DOHH2 (cell line): Measurements from ENCODE around the gene INO80.

ENCODE experiments used
- H3F3A ChIP-seq: fragments of 200-600 bp; sonication (generic), shearing (Covaris generic); 2 replicates; pipeline ENCODE4 v1.6.0; 2016; ENCODE audit warnings: antibody characterized with exemption, mild to moderate bottlenecking; ENCODE audit not compliant: control insufficient read depth, insufficient read depth
- H3K27ac ChIP-seq: fragments of 200-600 bp; sonication (generic); 2 replicates; pipeline ENCODE4 v1.5.1; 2014; ENCODE audit warnings: low read depth, mild to moderate bottlenecking, low read length, moderate library complexity
- H3K27me3 ChIP-seq: fragments of 200-600 bp; sonication (generic); 2 replicates; pipeline ENCODE4 v1.6.1; 2014; ENCODE audit warnings: mild to moderate bottlenecking, low read length, mixed read lengths; ENCODE audit not compliant: control insufficient read depth
- H3K36me3 ChIP-seq: fragments of 200-600 bp; sonication (generic); 2 replicates; pipeline ENCODE4 v1.6.1; 2014; ENCODE audit warnings: mild to moderate bottlenecking, low read length, moderate library complexity, mixed read lengths; ENCODE audit not compliant: control insufficient read depth
- H3K4me1 ChIP-seq: fragments of 200-600 bp; sonication (generic); 2 replicates; pipeline ENCODE4 v1.6.1; 2014; ENCODE audit warnings: mild to moderate bottlenecking, low read length, mixed read lengths; ENCODE audit not compliant: control insufficient read depth
- H3K4me2 ChIP-seq: fragments of 200-600 bp; sonication (generic); 2 replicates; pipeline ENCODE4 v1.6.0; 2014; ENCODE audit warnings: mild to moderate bottlenecking, low read length, moderate library complexity
- H3K4me3 ChIP-seq: fragments of 200-600 bp; sonication (generic); 2 replicates; pipeline ENCODE4 v1.5.1; 2014; ENCODE audit warnings: mild to moderate bottlenecking, low read length, mixed read lengths
- H3K79me2 ChIP-seq: fragments of 200-600 bp; sonication (generic); 2 replicates; pipeline ENCODE4 v1.6.1; 2014; ENCODE audit warnings: mild to moderate bottlenecking, low read length, mixed read lengths; ENCODE audit not compliant: control insufficient read depth
- H3K9me2 ChIP-seq: fragments of 200-600 bp; sonication (generic); replicated peaks from 2 replicates; pipeline ENCODE4 v1.6.1; 2014; ENCODE audit warnings: mild to moderate bottlenecking, low read length, mixed read lengths; ENCODE audit not compliant: control insufficient read depth
- H3K9me3 ChIP-seq: fragments of 200-600 bp; sonication (generic); 2 replicates; pipeline ENCODE4 v1.6.1; 2014; ENCODE audit warnings: antibody characterized with exemption, low read length, mixed read lengths; ENCODE audit not compliant: control insufficient read depth, insufficient read depth
- H4K20me1 ChIP-seq: fragments of 200-600 bp; sonication (generic); 2 replicates; pipeline ENCODE4 v1.6.0; 2014; ENCODE audit warnings: low read depth, mild to moderate bottlenecking, antibody characterized with exemption, low read length, moderate library complexity; ENCODE audit not compliant: control insufficient read depth, insufficient read depth
- CTCF ChIP-seq: fragments of 200-600 bp; sonication (generic); IDR thresholded peaks from one replicate; pipeline ENCODE4 v1.5.1; 2014; ENCODE audit warnings: antibody characterized with exemption, mild to moderate bottlenecking, low read depth, low read length; ENCODE audit not compliant: poor library complexity, severe bottlenecking
- EZH2phosphoT487 ChIP-seq: fragments of 200-600 bp; sonication (generic); IDR thresholded peaks from 2 replicates; pipeline ENCODE4 v1.6.1; 2017; ENCODE audit warnings: borderline replicate concordance, mild to moderate bottlenecking, antibody characterized with exemption, low read length, moderate library complexity, mixed read lengths

INO80 gene

GRCh38 chr15:40999190-40999589 lies 116.9 kb downstream of the INO80 start:
- no peaks in the 10 kb centered on the region for H3K4me1 ChIP-seq
- no peak overlapping the region for H3K4me3 ChIP-seq
- H3K27me3 ChIP-seq, result no peaks in the 10 kb centered on the region
- TF ChIP-seq CTCF (no peak), EZH2phosphoT487 (no peak)
- peaks cover 51% of the 10 kb centered on the region for H3K36me3 ChIP-seq
- H3K9me2 ChIP-seq, result no peaks in the 10 kb centered on the region
- H3K79me2 ChIP-seq, result no peaks in the 10 kb centered on the region
- H4K20me1 ChIP-seq, result no peaks in the 10 kb centered on the region
- H3F3A ChIP-seq, result no peaks in the 10 kb centered on the region
- H3K4me2 ChIP-seq, result no peak overlapping the region
- H3K27ac ChIP-seq, result no peak overlapping the region
- H3K9me3 ChIP-seq, result no peaks in the 10 kb centered on the region

GRCh38 chr15:40995656-40996055 lies 120.4 kb downstream of the INO80 start:
- Histone ChIP-seq H3K27me3 (no peaks in the 10 kb centered on the region), H3K27ac (no peak overlapping the region), H3K9me2 (no peaks in the 10 kb centered on the region), H4K20me1 (no peaks in the 10 kb centered on the region), H3K4me2 (no peak overlapping the region), H3K4me3 (no peak overlapping the region), H3F3A (no peaks in the 10 kb centered on the region), H3K79me2 (no peaks in the 10 kb centered on the region), H3K36me3 (peaks cover 43% of the 10 kb centered on the region), H3K9me3 (no peaks in the 10 kb centered on the region), H3K4me1 (no peaks in the 10 kb centered on the region)
- TF ChIP-seq EZH2phosphoT487 (no peak), CTCF (no peak)

GRCh38 chr15:40992825-40993224 lies 123.3 kb downstream of the INO80 start:
- no peaks in the 10 kb centered on the region for H3K4me1 ChIP-seq
- no peaks in the 10 kb centered on the region for H3K79me2 ChIP-seq
- H3K27ac ChIP-seq, result no peak overlapping the region
- H3K36me3 ChIP-seq, result peaks cover 47% of the 10 kb centered on the region
- H3K9me2 ChIP-seq, result no peaks in the 10 kb centered on the region
- no peak overlapping the region for H3K4me2 ChIP-seq
- H3K4me3 ChIP-seq, result no peak overlapping the region
- H3K27me3 ChIP-seq, result no peaks in the 10 kb centered on the region
- no peaks in the 10 kb centered on the region for H3K9me3 ChIP-seq
- TF ChIP-seq CTCF (no peak), EZH2phosphoT487 (no peak)
- no peaks in the 10 kb centered on the region for H4K20me1 ChIP-seq
- no peaks in the 10 kb centered on the region for H3F3A ChIP-seq
